Esophagus squamous epithelium (tissue), 4 donors: Measurements from ENCODE around the gene THAP8.

Source experiments
- CTCF ChIP-seq, 6 experiments: fragments of 450-650 bp in 4 of 6; fragments of 200-600 bp in 2 of 6; sonication (generic) in 2 of 6; IDR thresholded peaks; one replicate each; pipeline ENCODE4 v1.5.1; 2016 to 2019; ENCODE audit warnings: antibody characterized with exemption in 6 of 6, mild to moderate bottlenecking in 4 of 6, moderate library complexity in 4 of 6
- POLR2A ChIP-seq, 4 donors: fragments of 450-650 bp; IDR thresholded peaks; one replicate each; pipeline ENCODE4 v1.6.1; 2017; ENCODE audit warnings: antibody characterized with exemption in 4 of 4, mild to moderate bottlenecking in 4 of 4, moderate library complexity in 3 of 4

- no peak for TF ChIP-seq POLR2A (IDR thresholded peaks at IDR 0.05)
- no peak for TF ChIP-seq CTCF (IDR thresholded peaks at IDR 0.05)
Observed at GRCh38 chr19:36067681-36068080, 13.6 kb upstream of the THAP8 start.
